ENCODE results near the gene TESMIN.

The TESMIN gene

DNA sequence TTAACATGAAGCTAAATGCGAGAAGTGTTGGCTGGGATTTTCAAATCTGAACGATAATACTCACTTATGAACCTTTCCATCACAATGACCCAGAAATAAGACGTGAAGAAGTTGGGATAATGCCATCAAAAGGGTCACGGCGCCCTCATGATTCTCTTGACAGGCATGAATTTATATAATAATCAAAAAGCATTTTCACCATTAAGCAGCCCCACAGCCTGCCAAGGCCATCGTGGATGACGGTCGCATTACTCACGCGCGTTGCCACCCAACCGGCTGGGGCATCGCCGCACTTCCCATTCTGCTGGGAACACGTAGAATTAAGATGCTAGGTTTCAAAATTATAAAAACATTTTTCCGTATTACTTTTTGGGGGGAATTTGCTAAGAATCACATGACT, 85.9 kb downstream of the TESMIN start:
- Histone ChIP-seq H3K27me3 (ENCODE audit: insufficient read depth, low read depth, severe bottlenecking) (no peaks in the 10 kb centered on the region), H3K9me3 (ENCODE audit: severe bottlenecking) (no peaks in the 10 kb centered on the region), H3K36me3 (no peaks in the 10 kb centered on the region), H3K4me3 (ENCODE audit: low read depth, low read length) (no peak overlapping the region), H3K27ac (no peak overlapping the region)
- TF ChIP-seq, protein P1, sequence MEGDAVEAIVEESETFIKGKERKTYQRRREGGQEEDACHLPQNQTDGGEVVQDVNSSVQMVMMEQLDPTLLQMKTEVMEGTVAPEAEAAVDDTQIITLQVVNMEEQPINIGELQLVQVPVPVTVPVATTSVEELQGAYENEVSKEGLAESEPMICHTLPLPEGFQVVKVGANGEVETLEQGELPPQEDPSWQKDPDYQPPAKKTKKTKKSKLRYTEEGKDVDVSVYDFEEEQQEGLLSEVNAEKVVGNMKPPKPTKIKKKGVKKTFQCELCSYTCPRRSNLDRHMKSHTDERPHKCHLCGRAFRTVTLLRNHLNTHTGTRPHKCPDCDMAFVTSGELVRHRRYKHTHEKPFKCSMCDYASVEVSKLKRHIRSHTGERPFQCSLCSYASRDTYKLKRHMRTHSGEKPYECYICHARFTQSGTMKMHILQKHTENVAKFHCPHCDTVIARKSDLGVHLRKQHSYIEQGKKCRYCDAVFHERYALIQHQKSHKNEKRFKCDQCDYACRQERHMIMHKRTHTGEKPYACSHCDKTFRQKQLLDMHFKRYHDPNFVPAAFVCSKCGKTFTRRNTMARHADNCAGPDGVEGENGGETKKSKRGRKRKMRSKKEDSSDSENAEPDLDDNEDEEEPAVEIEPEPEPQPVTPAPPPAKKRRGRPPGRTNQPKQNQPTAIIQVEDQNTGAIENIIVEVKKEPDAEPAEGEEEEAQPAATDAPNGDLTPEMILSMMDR (IDR thresholded peaks at IDR 0.05; ENCODE audit: low read depth, low read length), result no peak
- no peak for DNase-seq

DNA sequence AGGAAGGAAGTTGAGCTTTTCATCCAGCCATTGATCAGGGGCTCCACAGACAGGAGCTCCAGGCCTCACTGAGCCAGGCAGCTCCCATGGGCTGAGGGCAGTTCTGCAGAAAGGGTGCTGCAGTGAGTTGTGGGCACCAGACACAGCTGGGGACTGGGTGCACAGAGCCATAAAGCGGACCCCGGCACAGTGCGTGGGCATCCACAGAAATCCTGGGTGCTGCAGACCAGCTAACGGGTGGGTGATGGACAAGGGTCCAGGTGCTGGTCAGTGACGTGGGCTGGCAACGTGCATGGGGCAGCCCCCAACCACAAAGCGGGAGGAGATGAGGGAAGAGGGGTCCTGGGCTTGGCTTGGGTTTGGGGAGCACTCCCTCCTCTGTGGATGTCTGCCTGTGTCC, 86.4 kb downstream of the TESMIN start:
- Histone ChIP-seq H3K4me3 (ENCODE audit: low read depth, low read length) (no peak overlapping the region), H3K9me3 (ENCODE audit: severe bottlenecking) (no peaks in the 10 kb centered on the region), H3K27me3 (ENCODE audit: insufficient read depth, low read depth, severe bottlenecking) (no peaks in the 10 kb centered on the region), H3K27ac (no peak overlapping the region), H3K36me3 (no peaks in the 10 kb centered on the region)
- TF ChIP-seq, protein P1 (IDR thresholded peaks at IDR 0.05; ENCODE audit: low read depth, low read length), result no peak
- no peak for DNase-seq

GRCh38 chr11:68664141-68664540, 87.2 kb downstream of the TESMIN start:
- Histone ChIP-seq H3K27me3 (ENCODE audit: insufficient read depth, low read depth, severe bottlenecking) (no peaks in the 10 kb centered on the region), H3K9me3 (ENCODE audit: severe bottlenecking) (no peaks in the 10 kb centered on the region), H3K4me3 (ENCODE audit: low read depth, low read length) (no peak overlapping the region), H3K27ac (no peak overlapping the region), H3K36me3 (no peaks in the 10 kb centered on the region)
- TF ChIP-seq, protein P1 (IDR thresholded peaks at IDR 0.05; ENCODE audit: low read depth, low read length), result no peak
- DNase-seq, result no peak

- no peaks in the 10 kb centered on the region for H3K36me3 ChIP-seq
- H3K27ac ChIP-seq, result no peak overlapping the region
- H3K27me3 ChIP-seq (ENCODE audit: insufficient read depth, low read depth, severe bottlenecking), result no peaks in the 10 kb centered on the region
- no peak overlapping the region for H3K4me3 ChIP-seq (ENCODE audit: low read depth, low read length)
- no peaks in the 10 kb centered on the region for H3K9me3 ChIP-seq (ENCODE audit: severe bottlenecking)
- TF ChIP-seq, protein P1 (IDR thresholded peaks at IDR 0.05; ENCODE audit: low read depth, low read length), result no peak
- DNase-seq, result no peak
Observed at GRCh38 chr11:68663482-68664010, 87.8 kb downstream of the TESMIN start.

DNA sequence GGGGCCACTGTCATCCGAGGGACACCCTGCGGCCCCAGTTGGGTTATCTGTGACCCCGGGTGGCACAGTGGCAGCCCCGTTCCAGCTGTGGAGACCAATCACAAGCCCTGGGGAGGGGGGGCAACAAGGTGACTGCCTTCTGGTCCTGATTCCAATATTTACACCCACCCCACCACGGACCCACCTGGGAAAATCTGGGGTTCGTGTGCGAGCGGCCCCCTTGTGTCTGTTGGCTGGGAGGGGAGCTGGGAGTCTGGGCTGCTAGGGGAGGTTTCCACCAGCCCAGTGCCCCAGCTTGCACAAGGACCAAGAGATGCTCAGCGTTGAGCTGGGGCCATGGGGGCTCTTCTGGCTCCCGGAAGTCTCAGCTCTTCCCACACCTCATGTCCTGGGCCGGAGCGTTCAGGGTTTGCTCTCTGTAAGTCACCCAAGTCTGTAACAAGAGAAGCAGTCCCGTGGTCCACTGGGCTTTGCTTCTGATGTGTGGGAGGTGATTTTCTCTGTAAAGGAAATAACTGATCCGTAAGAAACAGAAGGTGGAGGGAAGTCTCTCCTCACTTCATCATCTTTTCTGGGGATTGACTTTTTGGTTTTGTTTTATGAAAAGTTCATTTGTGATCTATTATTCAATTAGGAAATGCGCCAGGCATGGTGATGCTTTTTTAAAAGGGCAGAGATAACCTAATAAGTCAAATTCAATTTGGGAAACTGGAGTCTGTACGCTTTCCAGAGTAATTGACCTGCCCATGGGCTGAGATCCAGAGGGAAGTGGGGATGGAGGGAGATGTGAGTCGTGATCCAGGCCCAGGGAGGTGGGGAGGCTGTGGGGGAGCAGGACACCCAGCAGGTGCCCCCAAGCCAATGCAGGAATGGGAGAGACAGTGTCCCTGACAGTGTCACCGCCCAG, 89.4 kb downstream of the TESMIN start:
- Histone ChIP-seq H3K27me3 (ENCODE audit: insufficient read depth, low read depth, severe bottlenecking) (no peaks in the 10 kb centered on the region), H3K36me3 (no peaks in the 10 kb centered on the region), H3K4me3 (ENCODE audit: low read depth, low read length) (no peak overlapping the region), H3K9me3 (ENCODE audit: severe bottlenecking) (no peaks in the 10 kb centered on the region), H3K27ac (no peak overlapping the region)
- no peak for DNase-seq
- TF ChIP-seq, protein P1 (IDR thresholded peaks at IDR 0.05; ENCODE audit: low read depth, low read length), result no peak

All from WERI-Rb-1 (cell line).